A673 (cell line): Measurements from ENCODE around the gene LAT. TPM values are rescaled to one million over a fixed set of nuclear protein-coding genes. Genes with fewer than 3 reads are reported as not detected.

Source experiments
- BruUV-seq: library from RNA; stranded (reverse); fragments of 400-500 nt; replicated peaks from 2 replicates; lab custom pipeline; 2021; lab: Mats Ljungman, UMichigan
- CTCF ChIA-PET: fragments of 300-600 bp; sonication (Branson Sonifier 250); formaldehyde crosslinking; loops from one replicate; lab custom pipeline; 2022; ENCODE audit warnings: antibody characterized with exemption; lab: Charles Lee
- POLR2A ChIA-PET: fragments of 300-600 bp; sonication (Branson Sonifier 250); formaldehyde crosslinking; loops from one replicate; lab custom pipeline; 2022; ENCODE audit warnings: antibody characterized with exemption; ENCODE audit not compliant: low non-redundant PET; lab: Charles Lee
- DNase-seq: peaks from one replicate; pipeline ENCODE4 v3.0.0-alpha.2; 2015; ENCODE audit warnings: low spot score
- H3K27ac ChIP-seq: fragments of 200-600 bp; sonication (generic); 2 replicates; pipeline ENCODE4 v1.5.1; 2016; ENCODE audit warnings: mixed run types, low read depth, mild to moderate bottlenecking, mixed read lengths, antibody characterized with exemption, low read length; ENCODE audit not compliant: poor library complexity, severe bottlenecking
- H3K27me3 ChIP-seq: fragments of 200-600 bp; sonication (generic); replicated peaks from 2 replicates; pipeline ENCODE4 v1.6.1; 2017; ENCODE audit warnings: mixed run types, low read depth, mild to moderate bottlenecking, mixed read lengths, antibody characterized with exemption, low read length; ENCODE audit not compliant: insufficient read depth, poor library complexity
- H3K36me3 ChIP-seq: fragments of 200-600 bp; sonication (generic); 2 replicates; pipeline ENCODE4 v1.6.1; 2016; ENCODE audit warnings: mixed run types, mild to moderate bottlenecking, mixed read lengths, antibody characterized with exemption, low read length; ENCODE audit not compliant: insufficient read depth, poor library complexity, severe bottlenecking
- H3K4me1 ChIP-seq: fragments of 200-600 bp; sonication (generic); 2 replicates; pipeline ENCODE4 v1.6.1; 2017; ENCODE audit warnings: mixed run types, mild to moderate bottlenecking, mixed read lengths, antibody characterized with exemption, low read length; ENCODE audit not compliant: insufficient read depth, poor library complexity, severe bottlenecking
- H3K4me3 ChIP-seq: fragments of 200-600 bp; sonication (generic); 2 replicates; pipeline ENCODE4 v1.5.1; 2016; ENCODE audit warnings: low read depth, mixed run types, mild to moderate bottlenecking, mixed read lengths, low read length; ENCODE audit not compliant: poor library complexity, severe bottlenecking
- H3K9me3 ChIP-seq: fragments of 200-600 bp; sonication (generic); 2 replicates; pipeline ENCODE4 v1.6.1; 2016; ENCODE audit warnings: mixed run types, low read depth, mild to moderate bottlenecking, mixed read lengths, antibody characterized with exemption, low read length; ENCODE audit not compliant: poor library complexity, severe bottlenecking
- CTCF ChIP-seq: fragments of 300-800, 200-600 bp; sonication (generic); conservative IDR thresholded peaks from 2 replicates; pipeline ENCODE4 v1.5.1; 2017; ENCODE audit warnings: low read depth, mild to moderate bottlenecking, antibody characterized with exemption, low read length, moderate library complexity, mixed read lengths
- EZH2 ChIP-seq: fragments of 200-600 bp; sonication (generic); IDR thresholded peaks from 2 replicates; pipeline ENCODE4 v1.6.1; 2017; ENCODE audit warnings: borderline replicate concordance, low read depth, mild to moderate bottlenecking, mixed read lengths, antibody characterized with exemption, low read length; ENCODE audit not compliant: poor library complexity, severe bottlenecking
- intact Hi-C: fragments of 100-400 bp; cut with micrococcal nuclease; formaldehyde crosslinking; loops from one replicate; pipeline ENCODE4 v1.10.0; 2022; ENCODE audit not compliant: unreplicated experiment
- total RNA-seq: library from RNA; stranded (reverse); gene quantifications from 2 replicates; pipeline ENCODE4 v1.2.3, GENCODE V29; 2021

The LAT gene
- total RNA-seq, 1 experiment from 2014 or later, result 2.8 TPM

- Histone ChIP-seq H3K9me3 (no peaks in the 10 kb centered on the region), H3K36me3 (peaks cover 3% of the 10 kb centered on the region), H3K4me3 (no peak overlapping the region), H3K4me1 (no peaks in the 10 kb centered on the region), H3K27me3 (no peaks in the 10 kb centered on the region), H3K27ac (no peak overlapping the region)
- ChIA-PET CTCF (no interaction called here), POLR2A (no interaction called here)
- TF ChIP-seq EZH2 (no peak), CTCF (no peak)
- no peak for DNase-seq
- intact Hi-C loops, result no loop called here
- no TSS peak for BruUV-seq
Measured at GRCh38 chr16:28980929-28981328, 3.9 kb upstream of the LAT start.

GRCh38 chr16:28981517-28981916, 3.3 kb upstream of the LAT start:
- BruUV-seq, result no TSS peak
- no peak overlapping the region for H3K4me3 ChIP-seq
- POLR2A ChIA-PET, result no interaction called here
- CTCF ChIA-PET, result no interaction called here
- DNase-seq, result peak; percentile 33
- H3K4me1 ChIP-seq, result no peaks in the 10 kb centered on the region
- H3K9me3 ChIP-seq, result no peaks in the 10 kb centered on the region
- H3K36me3 ChIP-seq, result peaks cover 3% of the 10 kb centered on the region
- no peaks in the 10 kb centered on the region for H3K27me3 ChIP-seq
- peak; percentile 60 for TF ChIP-seq CTCF
- no peak for TF ChIP-seq EZH2
- intact Hi-C loops, result no loop called here
- H3K27ac ChIP-seq, result no peak overlapping the region

GRCh38 chr16:28982418-28982817, 2.4 kb upstream of the LAT start:
- BruUV-seq, result no TSS peak
- DNase-seq, result no peak
- peaks cover 3% of the 10 kb centered on the region for H3K36me3 ChIP-seq
- intact Hi-C loops, result no loop called here
- TF ChIP-seq CTCF, result no peak
- TF ChIP-seq EZH2, result no peak
- no peak overlapping the region for H3K27ac ChIP-seq
- ChIA-PET POLR2A (no interaction called here), CTCF (interaction anchor here (0.5 kb wide), 1 partner anchor 10 kb away, joined by 3 read pairs; no protein-coding TSS in a partner anchor)
- no peaks in the 10 kb centered on the region for H3K9me3 ChIP-seq
- H3K4me3 ChIP-seq, result no peak overlapping the region
- H3K27me3 ChIP-seq, result no peaks in the 10 kb centered on the region
- no peaks in the 10 kb centered on the region for H3K4me1 ChIP-seq
